ENCODE measurements around the gene SFTA2.

DNA sequence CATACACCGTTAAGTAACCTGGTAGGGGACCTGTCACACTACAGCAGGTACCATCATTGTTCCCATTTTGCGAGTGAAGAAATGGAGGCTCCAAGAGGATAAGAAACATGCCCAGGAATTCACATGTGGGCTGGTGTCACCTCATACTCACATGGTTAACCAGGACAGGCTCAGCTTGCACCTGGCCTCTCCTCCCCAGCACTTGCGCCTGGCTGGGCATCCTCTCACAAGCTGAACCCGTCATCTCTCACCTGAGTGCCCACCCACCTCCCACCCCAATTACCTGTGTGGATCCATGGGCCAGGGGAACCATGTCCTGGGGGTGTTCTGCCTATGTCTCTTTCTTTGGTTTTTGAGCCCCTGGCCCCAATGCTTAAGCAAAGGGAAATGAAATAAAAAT is 1.5 kb downstream of the SFTA2 start:
- TF ChIP-seq POLR2A (IDR thresholded peaks at IDR 0.05): no peak
- TF ChIP-seq, protein P1, sequence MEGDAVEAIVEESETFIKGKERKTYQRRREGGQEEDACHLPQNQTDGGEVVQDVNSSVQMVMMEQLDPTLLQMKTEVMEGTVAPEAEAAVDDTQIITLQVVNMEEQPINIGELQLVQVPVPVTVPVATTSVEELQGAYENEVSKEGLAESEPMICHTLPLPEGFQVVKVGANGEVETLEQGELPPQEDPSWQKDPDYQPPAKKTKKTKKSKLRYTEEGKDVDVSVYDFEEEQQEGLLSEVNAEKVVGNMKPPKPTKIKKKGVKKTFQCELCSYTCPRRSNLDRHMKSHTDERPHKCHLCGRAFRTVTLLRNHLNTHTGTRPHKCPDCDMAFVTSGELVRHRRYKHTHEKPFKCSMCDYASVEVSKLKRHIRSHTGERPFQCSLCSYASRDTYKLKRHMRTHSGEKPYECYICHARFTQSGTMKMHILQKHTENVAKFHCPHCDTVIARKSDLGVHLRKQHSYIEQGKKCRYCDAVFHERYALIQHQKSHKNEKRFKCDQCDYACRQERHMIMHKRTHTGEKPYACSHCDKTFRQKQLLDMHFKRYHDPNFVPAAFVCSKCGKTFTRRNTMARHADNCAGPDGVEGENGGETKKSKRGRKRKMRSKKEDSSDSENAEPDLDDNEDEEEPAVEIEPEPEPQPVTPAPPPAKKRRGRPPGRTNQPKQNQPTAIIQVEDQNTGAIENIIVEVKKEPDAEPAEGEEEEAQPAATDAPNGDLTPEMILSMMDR (IDR thresholded peaks at IDR 0.05 in 4 of 5, conservative IDR thresholded peaks at IDR 0.05 in 1 of 5): no peak

Measured in gastrocnemius medialis (tissue), 4 donors.